HepG2 (cell line): ENCODE results near the gene JAK1. TPM values are rescaled to one million over a fixed set of nuclear protein-coding genes. Genes with fewer than 3 reads are reported as not detected.
A peak's percentile ranks its signal among the peaks of the same experiment; 100 is the strongest.

Experiments used
- CHD4 ChIP-seq: fragments of 200-600 bp; sonication (generic); IDR thresholded peaks from 2 replicates; pipeline ENCODE4 v1.7.0; 2017; ENCODE audit warnings: mild to moderate bottlenecking, low read length, borderline replicate concordance
- KLF11 ChIP-seq: IDR thresholded peaks from 2 replicates; pipeline ENCODE4 v1.6.1; 2016; ENCODE audit warnings: missing compliant biosample characterization
- MED13 ChIP-seq: sonication (generic); formaldehyde crosslinking; IDR thresholded peaks from 2 replicates; pipeline ENCODE4 v1.5.0; 2020; ENCODE audit warnings: missing genetic modification reagents
- SIX4 ChIP-seq: sonication (generic); formaldehyde crosslinking; IDR thresholded peaks from 2 replicates; pipeline ENCODE4 v1.4.0; 2020; ENCODE audit warnings: missing genetic modification reagents
- TAF1 ChIP-seq: sonication (generic); formaldehyde crosslinking; IDR thresholded peaks from 2 replicates; pipeline ENCODE4 v1.4.0; 2020; ENCODE audit warnings: missing genetic modification reagents
- ZNF354B ChIP-seq: sonication (generic); formaldehyde crosslinking; IDR thresholded peaks from 2 replicates; pipeline ENCODE4 v1.8.0; 2022; ENCODE audit warnings: mild to moderate bottlenecking, missing genetic modification reagents
- ZNF530 ChIP-seq: sonication (generic); formaldehyde crosslinking; IDR thresholded peaks from 2 replicates; pipeline ENCODE4 v1.5.0; 2020; ENCODE audit warnings: low read depth, mild to moderate bottlenecking, missing genetic modification reagents
- ZNF589 ChIP-seq: sonication (generic); formaldehyde crosslinking; conservative IDR thresholded peaks from 2 replicates; pipeline ENCODE4 v1.8.0; 2022; ENCODE audit warnings: mild to moderate bottlenecking, moderate library complexity, missing genetic modification reagents
- ZNF615 ChIP-seq: sonication (generic); formaldehyde crosslinking; IDR thresholded peaks from 2 replicates; pipeline ENCODE4 v1.5.0; 2020; ENCODE audit warnings: mild to moderate bottlenecking, missing genetic modification reagents, borderline replicate concordance
- ZNF790 ChIP-seq: sonication (generic); formaldehyde crosslinking; IDR thresholded peaks from 2 replicates; pipeline ENCODE4 v1.8.0; 2022; ENCODE audit warnings: missing genetic modification reagents, mild to moderate bottlenecking, borderline replicate concordance
- polyA plus RNA-seq, 8 experiments: library from polyadenylated mRNA; depleted of rRNA in 3 of 8; stranded (reverse) in 7 of 8; unstranded in 1 of 8; fragments of >200 nt; fragmentation: Illumina TruSeq in 4 of 8; extraction: Trizol in 4 of 8; gene quantifications; 2 replicates each; pipeline versions ENCODE4 v1.2.1 to v1.2.3, GENCODE V29; 2011 to 2016; ENCODE audit warnings: low read depth in 4 of 8, missing spikeins in 1 of 8, mixed read lengths in 1 of 8; ENCODE audit not compliant: insufficient read depth in 1 of 8
- total RNA-seq, 5 experiments: library from RNA; depleted of rRNA; stranded (reverse); fragments of >200 nt; fragmentation: Illumina TruSeq; extraction: Trizol; gene quantifications; 2 replicates each; pipeline ENCODE4 v1.2.3, GENCODE V29; 2016; ENCODE audit warnings: low read depth in 1 of 5
- TF ChIP-seq, protein P1 (sequence below): sonication (generic); formaldehyde crosslinking; IDR thresholded peaks from 2 replicates; pipeline ENCODE4 v1.4.0; 2020; ENCODE audit warnings: low read depth, missing genetic modification reagents
- TF ChIP-seq, protein P2 (sequence below): sonication (generic); formaldehyde crosslinking; conservative IDR thresholded peaks from 2 replicates; pipeline ENCODE4 v1.4.0; 2020; ENCODE audit warnings: missing genetic modification reagents
- TF ChIP-seq, protein P3 (sequence below): sonication (generic); formaldehyde crosslinking; IDR thresholded peaks from 2 replicates; pipeline ENCODE4 v1.4.0; 2020; ENCODE audit warnings: missing genetic modification reagents
- TF ChIP-seq, protein P4 (sequence below): sonication (generic); formaldehyde crosslinking; IDR thresholded peaks from 2 replicates; pipeline ENCODE4 v1.9.0; 2021; ENCODE audit warnings: missing genetic modification reagents, mild to moderate bottlenecking, borderline replicate concordance

Gene JAK1
- total and polyA plus RNA-seq, 2 of the 13 experiments (the other 11 are each of a cell fraction or from before 2014, with no cell fraction given): 23.9 to 42.4 TPM

DNA sequence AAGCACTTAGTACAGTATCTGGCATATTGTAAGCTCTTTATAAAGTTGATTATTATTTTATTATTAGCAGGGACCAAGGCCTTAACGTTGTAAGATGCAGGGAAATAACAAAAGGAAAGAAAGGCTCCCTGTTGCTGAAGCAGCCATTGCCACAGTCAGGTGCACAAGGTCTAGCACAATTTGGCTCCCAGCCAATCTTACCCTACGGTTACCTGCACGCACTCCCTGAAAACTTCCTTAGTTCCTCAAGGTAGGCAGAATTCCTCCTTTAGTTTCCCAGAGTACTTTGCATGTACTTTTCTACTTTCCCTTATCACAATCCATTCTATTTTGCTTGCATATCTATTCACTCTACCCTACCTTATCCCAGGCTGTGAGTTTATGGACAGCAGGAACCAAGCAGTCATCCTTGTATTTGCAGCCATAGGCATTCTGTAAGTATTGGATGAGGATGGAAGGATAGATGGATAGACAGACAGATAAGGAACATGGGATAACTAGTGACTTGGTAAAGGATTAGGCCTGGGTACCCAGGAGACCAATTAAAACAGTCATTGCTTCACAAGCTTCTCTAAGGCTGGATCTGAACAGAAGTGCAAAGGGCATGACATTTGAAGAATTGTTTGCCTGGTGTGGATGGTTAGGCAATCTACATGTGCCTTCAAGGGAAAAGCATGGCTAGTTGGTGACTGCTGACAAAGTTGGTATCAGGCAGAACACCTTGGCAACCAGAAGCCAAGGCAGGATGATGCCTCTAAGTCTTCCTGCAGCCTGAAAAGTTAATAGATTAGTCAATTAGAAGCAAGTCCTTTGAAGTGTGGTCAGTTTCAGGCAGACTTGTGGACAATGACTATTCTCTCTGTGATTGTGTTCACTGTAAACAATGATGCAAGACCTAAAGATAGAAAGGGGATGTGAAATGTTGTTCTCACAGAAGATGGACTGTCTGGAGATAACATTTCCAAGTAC, 20.8 kb upstream of the JAK1 start (continued):
- TF ChIP-seq, protein P1, sequence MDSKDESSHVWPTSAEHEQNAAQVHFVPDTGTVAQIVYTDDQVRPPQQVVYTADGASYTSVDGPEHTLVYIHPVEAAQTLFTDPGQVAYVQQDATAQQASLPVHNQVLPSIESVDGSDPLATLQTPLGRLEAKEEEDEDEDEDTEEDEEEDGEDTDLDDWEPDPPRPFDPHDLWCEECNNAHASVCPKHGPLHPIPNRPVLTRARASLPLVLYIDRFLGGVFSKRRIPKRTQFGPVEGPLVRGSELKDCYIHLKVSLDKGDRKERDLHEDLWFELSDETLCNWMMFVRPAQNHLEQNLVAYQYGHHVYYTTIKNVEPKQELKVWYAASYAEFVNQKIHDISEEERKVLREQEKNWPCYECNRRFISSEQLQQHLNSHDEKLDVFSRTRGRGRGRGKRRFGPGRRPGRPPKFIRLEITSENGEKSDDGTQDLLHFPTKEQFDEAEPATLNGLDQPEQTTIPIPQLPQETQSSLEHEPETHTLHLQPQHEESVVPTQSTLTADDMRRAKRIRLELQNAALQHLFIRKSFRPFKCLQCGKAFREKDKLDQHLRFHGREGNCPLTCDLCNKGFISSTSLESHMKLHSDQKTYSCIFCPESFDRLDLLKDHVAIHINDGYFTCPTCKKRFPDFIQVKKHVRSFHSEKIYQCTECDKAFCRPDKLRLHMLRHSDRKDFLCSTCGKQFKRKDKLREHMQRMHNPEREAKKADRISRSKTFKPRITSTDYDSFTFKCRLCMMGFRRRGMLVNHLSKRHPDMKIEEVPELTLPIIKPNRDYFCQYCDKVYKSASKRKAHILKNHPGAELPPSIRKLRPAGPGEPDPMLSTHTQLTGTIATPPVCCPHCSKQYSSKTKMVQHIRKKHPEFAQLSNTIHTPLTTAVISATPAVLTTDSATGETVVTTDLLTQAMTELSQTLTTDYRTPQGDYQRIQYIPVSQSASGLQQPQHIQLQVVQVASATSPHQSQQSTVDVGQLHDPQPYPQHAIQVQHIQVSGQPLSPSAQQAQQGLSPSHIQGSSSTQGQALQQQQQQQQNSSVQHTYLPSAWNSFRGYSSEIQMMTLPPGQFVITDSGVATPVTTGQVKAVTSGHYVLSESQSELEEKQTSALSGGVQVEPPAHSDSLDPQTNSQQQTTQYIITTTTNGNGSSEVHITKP: no peak
- TF ChIP-seq, protein P2, sequence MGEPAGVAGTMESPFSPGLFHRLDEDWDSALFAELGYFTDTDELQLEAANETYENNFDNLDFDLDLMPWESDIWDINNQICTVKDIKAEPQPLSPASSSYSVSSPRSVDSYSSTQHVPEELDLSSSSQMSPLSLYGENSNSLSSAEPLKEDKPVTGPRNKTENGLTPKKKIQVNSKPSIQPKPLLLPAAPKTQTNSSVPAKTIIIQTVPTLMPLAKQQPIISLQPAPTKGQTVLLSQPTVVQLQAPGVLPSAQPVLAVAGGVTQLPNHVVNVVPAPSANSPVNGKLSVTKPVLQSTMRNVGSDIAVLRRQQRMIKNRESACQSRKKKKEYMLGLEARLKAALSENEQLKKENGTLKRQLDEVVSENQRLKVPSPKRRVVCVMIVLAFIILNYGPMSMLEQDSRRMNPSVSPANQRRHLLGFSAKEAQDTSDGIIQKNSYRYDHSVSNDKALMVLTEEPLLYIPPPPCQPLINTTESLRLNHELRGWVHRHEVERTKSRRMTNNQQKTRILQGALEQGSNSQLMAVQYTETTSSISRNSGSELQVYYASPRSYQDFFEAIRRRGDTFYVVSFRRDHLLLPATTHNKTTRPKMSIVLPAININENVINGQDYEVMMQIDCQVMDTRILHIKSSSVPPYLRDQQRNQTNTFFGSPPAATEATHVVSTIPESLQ (CRISPR knock-in tag): no peak
- TF ChIP-seq SIX4 (CRISPR knock-in tag) (peak; percentile 79; the same call in 1 of the 2 replicates), KLF11 (CRISPR knock-in tag) (no peak), ZNF589 (CRISPR knock-in tag) (0 out of 2 replicates have a peak, but pooled peaks have one; percentile 60), CHD4 (0 out of 2 replicates have a peak, but pooled peaks have one; percentile 52), ZNF354B (CRISPR knock-in tag) (no peak), ZNF790 (CRISPR knock-in tag) (no peak), TAF1 (CRISPR knock-in tag) (no peak), ZNF530 (CRISPR knock-in tag) (no peak), MED13 (CRISPR knock-in tag) (no peak), ZNF615 (CRISPR knock-in tag) (no peak)
- TF ChIP-seq, protein P3, sequence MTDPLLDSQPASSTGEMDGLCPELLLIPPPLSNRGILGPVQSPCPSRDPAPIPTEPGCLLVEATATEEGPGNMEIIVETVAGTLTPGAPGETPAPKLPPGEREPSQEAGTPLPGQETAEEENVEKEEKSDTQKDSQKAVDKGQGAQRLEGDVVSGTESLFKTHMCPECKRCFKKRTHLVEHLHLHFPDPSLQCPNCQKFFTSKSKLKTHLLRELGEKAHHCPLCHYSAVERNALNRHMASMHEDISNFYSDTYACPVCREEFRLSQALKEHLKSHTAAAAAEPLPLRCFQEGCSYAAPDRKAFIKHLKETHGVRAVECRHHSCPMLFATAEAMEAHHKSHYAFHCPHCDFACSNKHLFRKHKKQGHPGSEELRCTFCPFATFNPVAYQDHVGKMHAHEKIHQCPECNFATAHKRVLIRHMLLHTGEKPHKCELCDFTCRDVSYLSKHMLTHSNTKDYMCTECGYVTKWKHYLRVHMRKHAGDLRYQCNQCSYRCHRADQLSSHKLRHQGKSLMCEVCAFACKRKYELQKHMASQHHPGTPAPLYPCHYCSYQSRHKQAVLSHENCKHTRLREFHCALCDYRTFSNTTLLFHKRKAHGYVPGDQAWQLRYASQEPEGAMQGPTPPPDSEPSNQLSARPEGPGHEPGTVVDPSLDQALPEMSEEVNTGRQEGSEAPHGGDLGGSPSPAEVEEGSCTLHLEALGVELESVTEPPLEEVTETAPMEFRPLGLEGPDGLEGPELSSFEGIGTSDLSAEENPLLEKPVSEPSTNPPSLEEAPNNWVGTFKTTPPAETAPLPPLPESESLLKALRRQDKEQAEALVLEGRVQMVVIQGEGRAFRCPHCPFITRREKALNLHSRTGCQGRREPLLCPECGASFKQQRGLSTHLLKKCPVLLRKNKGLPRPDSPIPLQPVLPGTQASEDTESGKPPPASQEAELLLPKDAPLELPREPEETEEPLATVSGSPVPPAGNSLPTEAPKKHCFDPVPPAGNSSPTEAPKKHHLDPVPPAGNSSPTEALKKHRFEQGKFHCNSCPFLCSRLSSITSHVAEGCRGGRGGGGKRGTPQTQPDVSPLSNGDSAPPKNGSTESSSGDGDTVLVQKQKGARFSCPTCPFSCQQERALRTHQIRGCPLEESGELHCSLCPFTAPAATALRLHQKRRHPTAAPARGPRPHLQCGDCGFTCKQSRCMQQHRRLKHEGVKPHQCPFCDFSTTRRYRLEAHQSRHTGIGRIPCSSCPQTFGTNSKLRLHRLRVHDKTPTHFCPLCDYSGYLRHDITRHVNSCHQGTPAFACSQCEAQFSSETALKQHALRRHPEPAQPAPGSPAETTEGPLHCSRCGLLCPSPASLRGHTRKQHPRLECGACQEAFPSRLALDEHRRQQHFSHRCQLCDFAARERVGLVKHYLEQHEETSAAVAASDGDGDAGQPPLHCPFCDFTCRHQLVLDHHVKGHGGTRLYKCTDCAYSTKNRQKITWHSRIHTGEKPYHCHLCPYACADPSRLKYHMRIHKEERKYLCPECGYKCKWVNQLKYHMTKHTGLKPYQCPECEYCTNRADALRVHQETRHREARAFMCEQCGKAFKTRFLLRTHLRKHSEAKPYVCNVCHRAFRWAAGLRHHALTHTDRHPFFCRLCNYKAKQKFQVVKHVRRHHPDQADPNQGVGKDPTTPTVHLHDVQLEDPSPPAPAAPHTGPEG (CRISPR knock-in tag): no peak
- TF ChIP-seq, protein P4, sequence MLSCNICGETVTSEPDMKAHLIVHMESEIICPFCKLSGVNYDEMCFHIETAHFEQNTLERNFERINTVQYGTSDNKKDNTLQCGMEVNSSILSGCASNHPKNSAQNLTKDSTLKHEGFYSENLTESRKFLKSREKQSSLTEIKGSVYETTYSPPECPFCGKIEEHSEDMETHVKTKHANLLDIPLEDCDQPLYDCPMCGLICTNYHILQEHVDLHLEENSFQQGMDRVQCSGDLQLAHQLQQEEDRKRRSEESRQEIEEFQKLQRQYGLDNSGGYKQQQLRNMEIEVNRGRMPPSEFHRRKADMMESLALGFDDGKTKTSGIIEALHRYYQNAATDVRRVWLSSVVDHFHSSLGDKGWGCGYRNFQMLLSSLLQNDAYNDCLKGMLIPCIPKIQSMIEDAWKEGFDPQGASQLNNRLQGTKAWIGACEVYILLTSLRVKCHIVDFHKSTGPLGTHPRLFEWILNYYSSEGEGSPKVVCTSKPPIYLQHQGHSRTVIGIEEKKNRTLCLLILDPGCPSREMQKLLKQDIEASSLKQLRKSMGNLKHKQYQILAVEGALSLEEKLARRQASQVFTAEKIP (CRISPR knock-in tag): no peak
